Neutrophil (primary cell): ENCODE data around the gene HSD11B1L.
A peak's percentile ranks its signal among the peaks of the same experiment; 100 is the strongest.

ENCODE experiments used
- H3K27ac ChIP-seq: fragments of 200-600 bp; sonication (generic); 2 replicates; pipeline ENCODE4 v1.5.1; 2016; ENCODE audit warnings: mild to moderate bottlenecking, moderate library complexity
- H3K27me3 ChIP-seq: fragments of 200-600 bp; sonication (generic); 2 replicates; pipeline ENCODE4 v1.6.0; 2016; ENCODE audit warnings: mild to moderate bottlenecking
- H3K36me3 ChIP-seq: fragments of 200-600 bp; sonication (generic); 2 replicates; pipeline ENCODE4 v1.5.1; 2017
- H3K4me1 ChIP-seq, 2 experiments: fragments of 200-600 bp in 1 of 2; sonication (generic) in 1 of 2; 1 replicate in 1 of 2; 2 replicates in 1 of 2; pipeline versions ENCODE4 v1.5.1 to v1.6.1; 2013 to 2016; ENCODE audit warnings: low read depth in 1 of 2, low read length in 1 of 2, mild to moderate bottlenecking in 1 of 2, moderate library complexity in 1 of 2; ENCODE audit not compliant: control insufficient read depth in 1 of 2, insufficient read depth in 1 of 2
- H3K4me3 ChIP-seq, 2 experiments: fragments of 200-600 bp in 1 of 2; sonication (generic) in 1 of 2; 1 replicate in 1 of 2; 2 replicates in 1 of 2; pipeline ENCODE4 v1.5.1; 2013 to 2016; ENCODE audit warnings: low read depth in 1 of 2, low read length in 1 of 2, mild to moderate bottlenecking in 1 of 2, moderate library complexity in 1 of 2
- H3K9me3 ChIP-seq: fragments of 200-600 bp; sonication (generic); 2 replicates; pipeline ENCODE4 v1.5.1; 2016
- TF ChIP-seq, protein P1 (sequence below): fragments of 200-600 bp; sonication (generic); IDR thresholded peaks from 2 replicates; pipeline ENCODE4 v1.5.1; 2016; ENCODE audit warnings: antibody characterized with exemption

HSD11B1L gene

DNA sequence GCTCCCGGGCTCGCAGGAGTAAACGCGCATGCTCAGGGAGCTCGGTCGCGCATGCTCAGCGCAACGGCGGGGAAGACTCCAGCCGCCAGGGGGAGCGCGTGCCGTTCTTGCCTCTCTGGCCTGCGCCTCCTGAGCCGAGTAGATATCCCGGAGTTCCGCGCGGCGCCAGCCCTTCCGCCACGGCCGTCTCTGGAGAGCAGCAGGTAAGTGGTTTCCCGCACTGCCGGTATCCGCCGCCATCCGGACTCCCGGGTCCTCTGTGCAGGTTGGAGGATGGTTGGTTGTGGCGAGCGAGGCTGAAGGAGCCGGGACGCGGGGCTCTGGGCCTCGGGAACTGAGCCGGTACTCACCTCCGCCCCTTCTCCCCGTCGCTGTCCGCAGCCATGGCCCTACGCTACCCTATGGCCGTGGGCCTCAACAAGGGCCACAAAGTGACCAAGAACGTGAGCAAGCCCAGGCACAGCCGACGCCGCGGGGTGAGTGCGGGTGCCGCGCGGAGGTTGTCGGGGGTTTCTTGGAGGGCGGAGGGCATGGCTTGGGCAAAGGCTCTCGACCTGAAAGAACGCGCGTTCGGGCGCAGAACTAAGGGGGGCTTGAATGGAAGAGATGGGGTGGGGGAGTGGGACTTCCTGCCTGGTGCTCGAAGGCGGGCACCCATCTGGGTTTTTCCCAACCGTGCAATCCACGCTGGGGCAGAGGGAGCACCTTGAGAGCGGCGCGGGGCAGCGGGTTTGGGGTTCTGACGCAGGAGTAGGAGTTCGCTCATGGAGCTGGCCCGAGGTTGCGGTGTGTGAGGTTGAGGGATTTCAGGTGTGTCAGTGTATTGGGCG, 9.5 kb downstream of the HSD11B1L start, which contains the start of gene RPL36:
RPL36 (plus strand) TSS at position 171 of the 830 bp plus-strand sequence; CDS start at position 384, 213 bp downstream.
- Histone ChIP-seq H3K4me1 (peaks cover 35 to 49% of the 10 kb centered on the region in 2 experiments), H3K27me3 (no peaks in the 10 kb centered on the region), H3K9me3 (no peaks in the 10 kb centered on the region), H3K27ac (peak within 1 kb of the TSS; percentile 80), H3K36me3 (peaks cover 37% of the 10 kb centered on the region), H3K4me3 (peak within 1 kb of the TSS; percentile 84 to 88)
- TF ChIP-seq, protein P1, sequence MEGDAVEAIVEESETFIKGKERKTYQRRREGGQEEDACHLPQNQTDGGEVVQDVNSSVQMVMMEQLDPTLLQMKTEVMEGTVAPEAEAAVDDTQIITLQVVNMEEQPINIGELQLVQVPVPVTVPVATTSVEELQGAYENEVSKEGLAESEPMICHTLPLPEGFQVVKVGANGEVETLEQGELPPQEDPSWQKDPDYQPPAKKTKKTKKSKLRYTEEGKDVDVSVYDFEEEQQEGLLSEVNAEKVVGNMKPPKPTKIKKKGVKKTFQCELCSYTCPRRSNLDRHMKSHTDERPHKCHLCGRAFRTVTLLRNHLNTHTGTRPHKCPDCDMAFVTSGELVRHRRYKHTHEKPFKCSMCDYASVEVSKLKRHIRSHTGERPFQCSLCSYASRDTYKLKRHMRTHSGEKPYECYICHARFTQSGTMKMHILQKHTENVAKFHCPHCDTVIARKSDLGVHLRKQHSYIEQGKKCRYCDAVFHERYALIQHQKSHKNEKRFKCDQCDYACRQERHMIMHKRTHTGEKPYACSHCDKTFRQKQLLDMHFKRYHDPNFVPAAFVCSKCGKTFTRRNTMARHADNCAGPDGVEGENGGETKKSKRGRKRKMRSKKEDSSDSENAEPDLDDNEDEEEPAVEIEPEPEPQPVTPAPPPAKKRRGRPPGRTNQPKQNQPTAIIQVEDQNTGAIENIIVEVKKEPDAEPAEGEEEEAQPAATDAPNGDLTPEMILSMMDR = peak; percentile 99

DNA sequence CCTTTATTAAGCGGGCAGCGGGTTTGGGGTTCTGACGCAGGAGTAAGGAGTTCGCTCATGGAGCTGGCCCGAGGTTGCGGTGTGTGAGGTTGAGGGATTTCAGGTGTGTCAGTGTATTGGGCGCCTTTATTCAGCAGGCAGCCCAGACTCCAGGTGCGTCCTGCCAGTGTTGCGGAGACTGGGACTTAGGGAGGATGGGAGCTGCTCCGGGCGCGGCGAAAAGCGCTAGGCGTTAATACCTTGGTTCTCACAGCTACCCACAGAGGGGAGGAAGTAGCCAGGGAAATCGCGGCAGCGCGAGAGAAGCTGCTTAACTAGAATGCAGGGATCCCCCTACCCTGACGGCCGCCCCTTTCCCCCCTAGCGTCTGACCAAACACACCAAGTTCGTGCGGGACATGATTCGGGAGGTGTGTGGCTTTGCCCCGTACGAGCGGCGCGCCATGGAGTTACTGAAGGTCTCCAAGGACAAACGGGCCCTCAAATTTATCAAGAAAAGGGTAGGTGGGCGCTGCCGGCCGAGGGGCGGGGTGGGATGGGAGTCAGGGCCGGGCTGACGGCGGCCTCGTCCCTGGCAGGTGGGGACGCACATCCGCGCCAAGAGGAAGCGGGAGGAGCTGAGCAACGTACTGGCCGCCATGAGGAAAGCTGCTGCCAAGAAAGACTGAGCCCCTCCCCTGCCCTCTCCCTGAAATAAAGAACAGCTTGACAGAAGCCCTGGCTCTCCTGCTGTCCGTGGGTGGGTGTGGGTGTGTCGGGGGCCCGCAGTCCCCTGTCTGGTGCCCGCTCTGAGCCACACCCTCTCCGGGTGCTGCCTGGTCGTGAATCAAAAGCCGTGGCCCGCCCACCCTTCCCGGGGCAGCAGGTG, 10.4 kb downstream of the HSD11B1L start:
- TF ChIP-seq, protein P1 = no peak
- H3K4me1 ChIP-seq = peaks cover 31 to 44% of the 10 kb centered on the region in 2 experiments
- H3K36me3 ChIP-seq = peaks cover 45% of the 10 kb centered on the region
- H3K9me3 ChIP-seq = no peaks in the 10 kb centered on the region
- H3K27me3 ChIP-seq = no peaks in the 10 kb centered on the region
- peak overlapping the region; percentile 84 to 88 for H3K4me3 ChIP-seq
- H3K27ac ChIP-seq = peak overlapping the region; percentile 80

DNA sequence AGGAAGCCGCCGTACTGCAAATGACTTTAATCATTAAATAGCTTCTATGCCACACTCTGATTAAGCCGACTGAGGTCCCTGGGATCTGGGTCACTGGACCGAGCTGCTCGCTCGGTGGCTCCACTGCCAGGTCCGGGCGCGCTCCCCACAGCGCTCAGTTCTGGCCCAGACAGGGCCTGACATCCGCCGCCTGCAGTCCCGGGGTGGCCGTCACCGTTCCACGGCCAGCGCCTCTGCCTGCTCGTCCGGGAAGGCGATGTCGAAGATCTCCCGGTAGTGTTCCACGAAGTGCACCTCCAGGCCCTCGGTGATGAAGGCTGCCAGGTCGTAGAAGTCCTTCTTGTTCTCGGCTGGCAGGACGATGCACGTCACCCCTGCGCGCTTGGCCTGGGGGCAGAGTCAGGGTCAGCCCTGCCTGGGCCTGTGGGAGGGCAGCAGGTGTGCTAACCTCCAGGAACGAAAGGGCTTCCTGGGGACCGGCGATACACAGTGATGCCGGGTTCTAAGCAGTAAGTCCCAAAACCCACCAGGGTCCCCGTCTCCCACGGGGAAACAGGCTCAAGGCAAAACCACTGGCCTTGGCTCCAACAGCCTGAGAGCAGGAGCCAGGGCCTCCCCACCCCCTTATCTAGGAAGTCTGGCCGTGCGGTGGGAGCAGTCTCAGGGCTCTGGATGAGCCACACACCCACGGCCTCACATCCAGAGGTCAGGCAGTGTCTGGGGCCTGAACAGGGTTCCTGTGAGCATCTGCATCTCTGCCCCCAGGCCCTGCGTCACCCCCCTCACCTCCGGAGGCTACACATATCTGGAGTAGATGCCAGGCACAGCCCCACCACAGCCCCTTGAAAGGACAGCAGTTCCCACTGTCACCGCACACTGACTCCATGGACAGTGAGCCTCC, 11.2 kb downstream of the HSD11B1L start:
- H3K9me3 ChIP-seq = no peaks in the 10 kb centered on the region
- TF ChIP-seq, protein P1 = no peak
- H3K27me3 ChIP-seq = no peaks in the 10 kb centered on the region
- H3K36me3 ChIP-seq = peaks cover 54% of the 10 kb centered on the region
- no peak overlapping the region for H3K27ac ChIP-seq
- peak overlapping the region in 1 of 2 experiments; percentile 88 for H3K4me3 ChIP-seq
- peaks cover 25 to 35% of the 10 kb centered on the region in 2 experiments for H3K4me1 ChIP-seq

DNA sequence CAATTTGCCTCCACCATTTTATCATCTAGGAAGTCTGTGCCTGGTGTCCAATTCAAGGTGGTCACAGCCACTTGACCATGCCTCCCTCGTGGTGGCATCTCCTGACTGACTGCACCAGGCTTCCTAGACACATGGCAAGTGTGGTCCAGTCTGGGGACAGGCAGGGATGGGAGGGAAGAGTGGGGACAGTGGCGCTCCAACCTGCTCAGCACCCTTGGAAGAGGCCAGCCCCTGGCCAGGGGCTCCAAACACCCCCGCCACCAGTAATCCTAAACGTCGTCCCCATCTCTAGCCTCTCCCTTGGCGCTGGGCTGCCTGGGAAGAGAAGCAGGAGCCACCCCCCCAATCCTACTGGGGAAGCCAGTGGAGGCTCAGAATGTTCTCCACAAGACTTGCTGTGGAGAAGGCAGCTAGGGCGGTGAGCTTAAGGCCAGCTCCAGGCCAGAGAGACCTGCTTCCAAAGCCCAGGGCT, 11.9 kb downstream of the HSD11B1L start:
- no peak overlapping the region for H3K4me3 ChIP-seq
- H3K4me1 ChIP-seq = peaks cover 19 to 28% of the 10 kb centered on the region in 2 experiments
- H3K9me3 ChIP-seq = no peaks in the 10 kb centered on the region
- peaks cover 58% of the 10 kb centered on the region for H3K36me3 ChIP-seq
- H3K27me3 ChIP-seq = no peaks in the 10 kb centered on the region
- H3K27ac ChIP-seq = no peak overlapping the region
- TF ChIP-seq, protein P1 = no peak
